ENCODE results near the gene DPF3. TPM values are rescaled to one million over a fixed set of nuclear protein-coding genes. Genes with fewer than 3 reads are reported as not detected.

Gene DPF3
- total and polyA plus RNA-seq, 9 of the 15 experiments (the other 6 are each of a cell fraction or from before 2014, with no cell fraction given): 0.21 to 4.9 (median 1.2) TPM

GRCh38 chr14:72599579-72600470 is 294.1 kb downstream of the DPF3 start (continued):
- TF ChIP-seq ZNF398 (CRISPR knock-in tag; IDR thresholded peaks at IDR 0.05) (no peak), GTF2F1 (IDR thresholded peaks at IDR 0.05; ENCODE audit: low read depth, low read length) (no peak), ZNF280A (IDR thresholded peaks at IDR 0.05; ENCODE audit: low read depth, partially characterized antibody) (no peak), RNF2 (IDR thresholded peaks at IDR 0.05) (no peak), ZNF830 (CRISPR knock-in tag; IDR thresholded peaks at IDR 0.05) (no peak), RBM25 (IDR thresholded peaks at IDR 0.05; ENCODE audit: low read depth, low read length, severe bottlenecking) (no peak), FOS (IDR thresholded peaks at IDR 0.05; ENCODE audit: extremely low read depth, insufficient read length) (no peak), ZNF561 (CRISPR knock-in tag; conservative IDR thresholded peaks at IDR 0.05) (no peak), SP1 (CRISPR knock-in tag; IDR thresholded peaks at IDR 0.05) (no peak), TAL1 (IDR thresholded peaks at IDR 0.05) (peak; percentile 76), MYBL2 (IDR thresholded peaks at IDR 0.05; ENCODE audit: low read depth) (no peak), MYBL2 (CRISPR knock-in tag; IDR thresholded peaks at IDR 0.05; ENCODE audit: borderline replicate concordance) (no peak), ELF4 (CRISPR knock-in tag; IDR thresholded peaks at IDR 0.05) (no peak), FOXM1 (IDR thresholded peaks at IDR 0.05; ENCODE audit: low read depth) (0 out of 2 replicates have a peak, but pooled peaks have one; percentile 15), FOXM1 (CRISPR knock-in tag; IDR thresholded peaks at IDR 0.05; ENCODE audit: low read depth) (no peak), ZNF134 (CRISPR knock-in tag; conservative IDR thresholded peaks at IDR 0.05) (0 out of 2 replicates have a peak, but pooled peaks have one; percentile 51), HBP1 (CRISPR knock-in tag; IDR thresholded peaks at IDR 0.05) (no peak), ELK1 (CRISPR knock-in tag; IDR thresholded peaks at IDR 0.05) (no peak), HNRNPUL1 (IDR thresholded peaks at IDR 0.05; ENCODE audit: low read length) (no peak), GATAD2A (IDR thresholded peaks at IDR 0.05) (no peak), YY1 (IDR thresholded peaks at IDR 0.05; ENCODE audit: borderline replicate concordance in 1 of 3, control insufficient read depth in 1 of 3, extremely low read depth in 1 of 3, insufficient read depth in 3 of 3, insufficient read length in 1 of 3, insufficient replicate concordance in 2 of 3, low read depth in 1 of 3, low read length in 2 of 3) (no peak), HDAC6 (IDR thresholded peaks at IDR 0.05; ENCODE audit: low read depth, low read length) (no peak), TAF9B (IDR thresholded peaks at IDR 0.05; ENCODE audit: partially characterized antibody) (no peak)

Measured in K562 (cell line).